ENCODE measurements around the gene B4GALNT1.

- TF ChIP-seq BACH2 (CRISPR knock-in tag; IDR thresholded peaks at IDR 0.05; ENCODE audit: borderline replicate concordance): no peak
- TF ChIP-seq PPARA (CRISPR knock-in tag; IDR thresholded peaks at IDR 0.05; ENCODE audit: borderline replicate concordance): no peak
- no peak for TF ChIP-seq SNAI2 (CRISPR knock-in tag; IDR thresholded peaks at IDR 0.05)
- no peak for TF ChIP-seq RARB (CRISPR knock-in tag; IDR thresholded peaks at IDR 0.05)
- TF ChIP-seq CSRNP3 (CRISPR knock-in tag; IDR thresholded peaks at IDR 0.05): no peak
- TF ChIP-seq ZFP30 (CRISPR knock-in tag; IDR thresholded peaks at IDR 0.05): no peak
- no peak for TF ChIP-seq GLIS3 (CRISPR knock-in tag; IDR thresholded peaks at IDR 0.05)
Measured at GRCh38 chr12:57610554-57611107, 22.4 kb downstream of the B4GALNT1 start.
